Measurements from ENCODE around the gene MAP2. TPM values are rescaled to one million over a fixed set of nuclear protein-coding genes. Genes with fewer than 3 reads are reported as not detected.

Gene MAP2
- total and polyA plus RNA-seq, 2 experiments from 2014 or later: 2.9 to 4.4 TPM

DNA sequence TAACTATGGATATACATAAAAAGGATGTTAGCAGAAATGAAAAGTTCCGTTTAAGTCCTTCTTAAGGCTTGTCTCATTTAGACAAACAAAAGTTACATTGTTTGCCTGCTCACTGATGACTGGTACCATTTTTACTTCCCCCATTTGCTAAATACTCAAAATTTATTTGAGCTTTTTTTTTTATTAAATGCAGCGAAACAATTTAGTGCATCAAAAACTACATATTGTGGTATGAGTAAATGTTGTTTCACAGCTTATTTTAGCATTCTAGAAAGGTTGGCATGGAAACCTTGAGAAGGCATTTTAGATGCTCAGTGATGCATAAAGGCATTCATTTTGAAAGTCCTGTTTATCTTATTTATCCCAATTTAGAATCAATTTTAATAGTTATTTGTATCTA, 100.0 kb downstream of the MAP2 start (continued):
- TF ChIP-seq ZNF462 (CRISPR knock-in tag; IDR thresholded peaks at IDR 0.05): no peak

- Histone ChIP-seq H3F3A (replicated peaks; ENCODE audit: low read depth) (no peaks in the 10 kb centered on the region), H3K27me3 (ENCODE audit: insufficient read depth) (peaks cover 61% of the 10 kb centered on the region), H3K36me3 (ENCODE audit: insufficient read depth) (no peaks in the 10 kb centered on the region), H3K27ac (ENCODE audit: low read depth) (no peak overlapping the region), H3K79me2 (replicated peaks; ENCODE audit: insufficient read depth) (no peaks in the 10 kb centered on the region), H2AFZ (no peak overlapping the region), H3K9me2 (ENCODE audit: insufficient read depth) (no peaks in the 10 kb centered on the region), H4K20me1 (replicated peaks; ENCODE audit: insufficient read depth) (no peaks in the 10 kb centered on the region), H3K4me3 (no peak overlapping the region), H3K4me2 (no peak overlapping the region), H3K4me1 (ENCODE audit: insufficient read depth) (peaks cover 7% of the 10 kb centered on the region)
- peaks cover 7% of the 10 kb centered on the region for H3K4me1 Mint-ChIP-seq
- H3K4me3 Mint-ChIP-seq: no peak overlapping the region
- no peaks in the 10 kb centered on the region for H3K36me3 Mint-ChIP-seq (ENCODE audit: low read depth)
- no peaks in the 10 kb centered on the region for H3K9me3 Mint-ChIP-seq
- peaks cover 7% of the 10 kb centered on the region for H3K27me3 Mint-ChIP-seq (ENCODE audit: insufficient read depth, low read depth, poor library complexity)
- no peak for DNase-seq (ENCODE audit: low spot score)
- ATAC-seq: no peak
- no peak overlapping the region for H3K27ac Mint-ChIP-seq
- TF ChIP-seq, protein P1, sequence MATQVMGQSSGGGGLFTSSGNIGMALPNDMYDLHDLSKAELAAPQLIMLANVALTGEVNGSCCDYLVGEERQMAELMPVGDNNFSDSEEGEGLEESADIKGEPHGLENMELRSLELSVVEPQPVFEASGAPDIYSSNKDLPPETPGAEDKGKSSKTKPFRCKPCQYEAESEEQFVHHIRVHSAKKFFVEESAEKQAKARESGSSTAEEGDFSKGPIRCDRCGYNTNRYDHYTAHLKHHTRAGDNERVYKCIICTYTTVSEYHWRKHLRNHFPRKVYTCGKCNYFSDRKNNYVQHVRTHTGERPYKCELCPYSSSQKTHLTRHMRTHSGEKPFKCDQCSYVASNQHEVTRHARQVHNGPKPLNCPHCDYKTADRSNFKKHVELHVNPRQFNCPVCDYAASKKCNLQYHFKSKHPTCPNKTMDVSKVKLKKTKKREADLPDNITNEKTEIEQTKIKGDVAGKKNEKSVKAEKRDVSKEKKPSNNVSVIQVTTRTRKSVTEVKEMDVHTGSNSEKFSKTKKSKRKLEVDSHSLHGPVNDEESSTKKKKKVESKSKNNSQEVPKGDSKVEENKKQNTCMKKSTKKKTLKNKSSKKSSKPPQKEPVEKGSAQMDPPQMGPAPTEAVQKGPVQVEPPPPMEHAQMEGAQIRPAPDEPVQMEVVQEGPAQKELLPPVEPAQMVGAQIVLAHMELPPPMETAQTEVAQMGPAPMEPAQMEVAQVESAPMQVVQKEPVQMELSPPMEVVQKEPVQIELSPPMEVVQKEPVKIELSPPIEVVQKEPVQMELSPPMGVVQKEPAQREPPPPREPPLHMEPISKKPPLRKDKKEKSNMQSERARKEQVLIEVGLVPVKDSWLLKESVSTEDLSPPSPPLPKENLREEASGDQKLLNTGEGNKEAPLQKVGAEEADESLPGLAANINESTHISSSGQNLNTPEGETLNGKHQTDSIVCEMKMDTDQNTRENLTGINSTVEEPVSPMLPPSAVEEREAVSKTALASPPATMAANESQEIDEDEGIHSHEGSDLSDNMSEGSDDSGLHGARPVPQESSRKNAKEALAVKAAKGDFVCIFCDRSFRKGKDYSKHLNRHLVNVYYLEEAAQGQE (IDR thresholded peaks at IDR 0.05; ENCODE audit: unreplicated experiment): no peak
- TF ChIP-seq NANOG (IDR thresholded peaks at IDR 0.05; ENCODE audit: borderline replicate concordance) (no peak), JUNB (IDR thresholded peaks at IDR 0.05; ENCODE audit: unreplicated experiment) (no peak), POLR2AphosphoS5 (IDR thresholded peaks at IDR 0.05; ENCODE audit: low read depth) (no peak), CREB1 (CRISPR knock-in tag; IDR thresholded peaks at IDR 0.05; ENCODE audit: low read depth) (no peak)
- TF ChIP-seq, protein P2, sequence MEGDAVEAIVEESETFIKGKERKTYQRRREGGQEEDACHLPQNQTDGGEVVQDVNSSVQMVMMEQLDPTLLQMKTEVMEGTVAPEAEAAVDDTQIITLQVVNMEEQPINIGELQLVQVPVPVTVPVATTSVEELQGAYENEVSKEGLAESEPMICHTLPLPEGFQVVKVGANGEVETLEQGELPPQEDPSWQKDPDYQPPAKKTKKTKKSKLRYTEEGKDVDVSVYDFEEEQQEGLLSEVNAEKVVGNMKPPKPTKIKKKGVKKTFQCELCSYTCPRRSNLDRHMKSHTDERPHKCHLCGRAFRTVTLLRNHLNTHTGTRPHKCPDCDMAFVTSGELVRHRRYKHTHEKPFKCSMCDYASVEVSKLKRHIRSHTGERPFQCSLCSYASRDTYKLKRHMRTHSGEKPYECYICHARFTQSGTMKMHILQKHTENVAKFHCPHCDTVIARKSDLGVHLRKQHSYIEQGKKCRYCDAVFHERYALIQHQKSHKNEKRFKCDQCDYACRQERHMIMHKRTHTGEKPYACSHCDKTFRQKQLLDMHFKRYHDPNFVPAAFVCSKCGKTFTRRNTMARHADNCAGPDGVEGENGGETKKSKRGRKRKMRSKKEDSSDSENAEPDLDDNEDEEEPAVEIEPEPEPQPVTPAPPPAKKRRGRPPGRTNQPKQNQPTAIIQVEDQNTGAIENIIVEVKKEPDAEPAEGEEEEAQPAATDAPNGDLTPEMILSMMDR (conservative IDR thresholded peaks at IDR 0.05; ENCODE audit: low read depth in 2 of 2): no peak
Observed at GRCh38 chr2:209525331-209525730, 101.5 kb downstream of the MAP2 start.

Data from GM23338 (cell line).